ENCODE measurements around the gene PDP2.

DNA sequence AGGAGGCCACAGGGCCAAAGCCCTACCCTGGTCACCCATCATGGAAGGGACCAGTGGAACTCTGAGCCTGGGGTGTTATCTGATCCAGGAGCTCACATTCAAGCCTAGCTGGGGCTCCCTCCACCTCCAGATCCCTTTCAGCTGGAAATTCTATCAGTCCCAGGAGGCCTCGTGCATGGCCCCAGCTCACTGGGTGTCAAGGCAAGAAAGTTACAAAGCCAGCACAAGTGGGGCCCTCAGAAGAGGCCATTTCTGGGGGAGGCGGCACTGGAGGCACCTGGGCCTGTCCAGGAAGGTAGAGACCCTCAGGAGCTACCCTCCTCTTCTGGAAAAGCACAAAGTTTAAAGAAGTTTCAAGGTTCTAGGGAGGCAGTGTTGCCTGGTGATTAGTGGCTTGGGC, 31.3 kb upstream of the PDP2 start:
- TF ChIP-seq ZNF354B (CRISPR knock-in tag; IDR thresholded peaks at IDR 0.05) (no peak), SRSF1 (IDR thresholded peaks at IDR 0.05; ENCODE audit: low read depth, low read length) (no peak), THRAP3 (IDR thresholded peaks at IDR 0.05; ENCODE audit: borderline replicate concordance) (no peak), POLR3A (IDR thresholded peaks at IDR 0.05; ENCODE audit: borderline replicate concordance, extremely low read depth, insufficient read depth, insufficient read length) (no peak), POLR2A (conservative IDR thresholded peaks at IDR 0.05) (no peak), CEBPG (CRISPR knock-in tag; IDR thresholded peaks at IDR 0.05) (no peak), CEBPG (tag; conservative IDR thresholded peaks at IDR 0.05 in 1 of 2, IDR thresholded peaks at IDR 0.05 in 1 of 2) (no peak), NFRKB (IDR thresholded peaks at IDR 0.05; ENCODE audit: low read depth) (no peak), HNRNPK (IDR thresholded peaks at IDR 0.05; ENCODE audit: low read depth, low read length, poor library complexity, severe bottlenecking) (no peak), ESRRB (CRISPR knock-in tag; IDR thresholded peaks at IDR 0.05; ENCODE audit: borderline replicate concordance) (no peak)
- TF ChIP-seq, protein P1, sequence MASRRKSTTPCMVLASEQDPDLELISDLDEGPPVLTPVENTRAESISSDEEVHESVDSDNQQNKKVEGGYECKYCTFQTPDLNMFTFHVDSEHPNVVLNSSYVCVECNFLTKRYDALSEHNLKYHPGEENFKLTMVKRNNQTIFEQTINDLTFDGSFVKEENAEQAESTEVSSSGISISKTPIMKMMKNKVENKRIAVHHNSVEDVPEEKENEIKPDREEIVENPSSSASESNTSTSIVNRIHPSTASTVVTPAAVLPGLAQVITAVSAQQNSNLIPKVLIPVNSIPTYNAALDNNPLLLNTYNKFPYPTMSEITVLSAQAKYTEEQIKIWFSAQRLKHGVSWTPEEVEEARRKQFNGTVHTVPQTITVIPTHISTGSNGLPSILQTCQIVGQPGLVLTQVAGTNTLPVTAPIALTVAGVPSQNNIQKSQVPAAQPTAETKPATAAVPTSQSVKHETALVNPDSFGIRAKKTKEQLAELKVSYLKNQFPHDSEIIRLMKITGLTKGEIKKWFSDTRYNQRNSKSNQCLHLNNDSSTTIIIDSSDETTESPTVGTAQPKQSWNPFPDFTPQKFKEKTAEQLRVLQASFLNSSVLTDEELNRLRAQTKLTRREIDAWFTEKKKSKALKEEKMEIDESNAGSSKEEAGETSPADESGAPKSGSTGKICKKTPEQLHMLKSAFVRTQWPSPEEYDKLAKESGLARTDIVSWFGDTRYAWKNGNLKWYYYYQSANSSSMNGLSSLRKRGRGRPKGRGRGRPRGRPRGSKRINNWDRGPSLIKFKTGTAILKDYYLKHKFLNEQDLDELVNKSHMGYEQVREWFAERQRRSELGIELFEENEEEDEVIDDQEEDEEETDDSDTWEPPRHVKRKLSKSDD (conservative IDR thresholded peaks at IDR 0.05; ENCODE audit: low read length) = no peak
- TF ChIP-seq, protein P2, sequence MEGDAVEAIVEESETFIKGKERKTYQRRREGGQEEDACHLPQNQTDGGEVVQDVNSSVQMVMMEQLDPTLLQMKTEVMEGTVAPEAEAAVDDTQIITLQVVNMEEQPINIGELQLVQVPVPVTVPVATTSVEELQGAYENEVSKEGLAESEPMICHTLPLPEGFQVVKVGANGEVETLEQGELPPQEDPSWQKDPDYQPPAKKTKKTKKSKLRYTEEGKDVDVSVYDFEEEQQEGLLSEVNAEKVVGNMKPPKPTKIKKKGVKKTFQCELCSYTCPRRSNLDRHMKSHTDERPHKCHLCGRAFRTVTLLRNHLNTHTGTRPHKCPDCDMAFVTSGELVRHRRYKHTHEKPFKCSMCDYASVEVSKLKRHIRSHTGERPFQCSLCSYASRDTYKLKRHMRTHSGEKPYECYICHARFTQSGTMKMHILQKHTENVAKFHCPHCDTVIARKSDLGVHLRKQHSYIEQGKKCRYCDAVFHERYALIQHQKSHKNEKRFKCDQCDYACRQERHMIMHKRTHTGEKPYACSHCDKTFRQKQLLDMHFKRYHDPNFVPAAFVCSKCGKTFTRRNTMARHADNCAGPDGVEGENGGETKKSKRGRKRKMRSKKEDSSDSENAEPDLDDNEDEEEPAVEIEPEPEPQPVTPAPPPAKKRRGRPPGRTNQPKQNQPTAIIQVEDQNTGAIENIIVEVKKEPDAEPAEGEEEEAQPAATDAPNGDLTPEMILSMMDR (IDR thresholded peaks at IDR 0.05 in 2 of 3, conservative IDR thresholded peaks at IDR 0.05 in 1 of 3; ENCODE audit: insufficient read depth in 2 of 3, low read depth in 1 of 3, low read length in 3 of 3) = no peak
- TF ChIP-seq, protein P3, sequence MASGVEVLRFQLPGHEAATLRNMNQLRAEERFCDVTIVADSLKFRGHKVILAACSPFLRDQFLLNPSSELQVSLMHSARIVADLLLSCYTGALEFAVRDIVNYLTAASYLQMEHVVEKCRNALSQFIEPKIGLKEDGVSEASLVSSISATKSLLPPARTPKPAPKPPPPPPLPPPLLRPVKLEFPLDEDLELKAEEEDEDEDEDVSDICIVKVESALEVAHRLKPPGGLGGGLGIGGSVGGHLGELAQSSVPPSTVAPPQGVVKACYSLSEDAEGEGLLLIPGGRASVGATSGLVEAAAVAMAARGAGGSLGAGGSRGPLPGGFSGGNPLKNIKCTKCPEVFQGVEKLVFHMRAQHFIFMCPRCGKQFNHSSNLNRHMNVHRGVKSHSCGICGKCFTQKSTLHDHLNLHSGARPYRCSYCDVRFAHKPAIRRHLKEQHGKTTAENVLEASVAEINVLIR (CRISPR knock-in tag; IDR thresholded peaks at IDR 0.05) = no peak
- TF ChIP-seq, protein P4, sequence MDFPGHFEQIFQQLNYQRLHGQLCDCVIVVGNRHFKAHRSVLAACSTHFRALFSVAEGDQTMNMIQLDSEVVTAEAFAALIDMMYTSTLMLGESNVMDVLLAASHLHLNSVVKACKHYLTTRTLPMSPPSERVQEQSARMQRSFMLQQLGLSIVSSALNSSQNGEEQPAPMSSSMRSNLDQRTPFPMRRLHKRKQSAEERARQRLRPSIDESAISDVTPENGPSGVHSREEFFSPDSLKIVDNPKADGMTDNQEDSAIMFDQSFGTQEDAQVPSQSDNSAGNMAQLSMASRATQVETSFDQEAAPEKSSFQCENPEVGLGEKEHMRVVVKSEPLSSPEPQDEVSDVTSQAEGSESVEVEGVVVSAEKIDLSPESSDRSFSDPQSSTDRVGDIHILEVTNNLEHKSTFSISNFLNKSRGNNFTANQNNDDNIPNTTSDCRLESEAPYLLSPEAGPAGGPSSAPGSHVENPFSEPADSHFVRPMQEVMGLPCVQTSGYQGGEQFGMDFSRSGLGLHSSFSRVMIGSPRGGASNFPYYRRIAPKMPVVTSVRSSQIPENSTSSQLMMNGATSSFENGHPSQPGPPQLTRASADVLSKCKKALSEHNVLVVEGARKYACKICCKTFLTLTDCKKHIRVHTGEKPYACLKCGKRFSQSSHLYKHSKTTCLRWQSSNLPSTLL (IDR thresholded peaks at IDR 0.05) = no peak
- TF ChIP-seq, protein P5, sequence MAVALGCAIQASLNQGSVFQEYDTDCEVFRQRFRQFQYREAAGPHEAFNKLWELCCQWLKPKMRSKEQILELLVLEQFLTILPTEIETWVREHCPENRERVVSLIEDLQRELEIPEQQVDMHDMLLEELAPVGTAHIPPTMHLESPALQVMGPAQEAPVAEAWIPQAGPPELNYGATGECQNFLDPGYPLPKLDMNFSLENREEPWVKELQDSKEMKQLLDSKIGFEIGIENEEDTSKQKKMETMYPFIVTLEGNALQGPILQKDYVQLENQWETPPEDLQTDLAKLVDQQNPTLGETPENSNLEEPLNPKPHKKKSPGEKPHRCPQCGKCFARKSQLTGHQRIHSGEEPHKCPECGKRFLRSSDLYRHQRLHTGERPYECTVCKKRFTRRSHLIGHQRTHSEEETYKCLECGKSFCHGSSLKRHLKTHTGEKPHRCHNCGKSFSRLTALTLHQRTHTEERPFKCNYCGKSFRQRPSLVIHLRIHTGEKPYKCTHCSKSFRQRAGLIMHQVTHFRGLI (CRISPR knock-in tag; IDR thresholded peaks at IDR 0.05) = no peak

Data from K562 (cell line).